SIG-M5 treated with dmso at 0.1 percent for 504 hours (cell line): ENCODE data around the gene TSC2.
"Not testable (repeated sequence)": the region's sequence is repeated elsewhere in the genome, so short reads cannot be mapped to it uniquely, and the experiment has no call there.

Experiments
- DNase-seq: peaks from one replicate; lab custom pipeline; 2025; ENCODE audit not compliant: unreplicated experiment; lab: John Stamatoyannopoulos, UW

TSC2 gene

GRCh38 chr16:2030036-2030435, 17.7 kb upstream of the TSC2 start:
- DNase-seq = no peak

- no peak for DNase-seq
These were observed 16.7 kb upstream of the TSC2 start for GRCh38 chr16:2031081-2031577.

GRCh38 chr16:2032285-2033056, 15.3 kb upstream of the TSC2 start:
- no peak for DNase-seq

DNA sequence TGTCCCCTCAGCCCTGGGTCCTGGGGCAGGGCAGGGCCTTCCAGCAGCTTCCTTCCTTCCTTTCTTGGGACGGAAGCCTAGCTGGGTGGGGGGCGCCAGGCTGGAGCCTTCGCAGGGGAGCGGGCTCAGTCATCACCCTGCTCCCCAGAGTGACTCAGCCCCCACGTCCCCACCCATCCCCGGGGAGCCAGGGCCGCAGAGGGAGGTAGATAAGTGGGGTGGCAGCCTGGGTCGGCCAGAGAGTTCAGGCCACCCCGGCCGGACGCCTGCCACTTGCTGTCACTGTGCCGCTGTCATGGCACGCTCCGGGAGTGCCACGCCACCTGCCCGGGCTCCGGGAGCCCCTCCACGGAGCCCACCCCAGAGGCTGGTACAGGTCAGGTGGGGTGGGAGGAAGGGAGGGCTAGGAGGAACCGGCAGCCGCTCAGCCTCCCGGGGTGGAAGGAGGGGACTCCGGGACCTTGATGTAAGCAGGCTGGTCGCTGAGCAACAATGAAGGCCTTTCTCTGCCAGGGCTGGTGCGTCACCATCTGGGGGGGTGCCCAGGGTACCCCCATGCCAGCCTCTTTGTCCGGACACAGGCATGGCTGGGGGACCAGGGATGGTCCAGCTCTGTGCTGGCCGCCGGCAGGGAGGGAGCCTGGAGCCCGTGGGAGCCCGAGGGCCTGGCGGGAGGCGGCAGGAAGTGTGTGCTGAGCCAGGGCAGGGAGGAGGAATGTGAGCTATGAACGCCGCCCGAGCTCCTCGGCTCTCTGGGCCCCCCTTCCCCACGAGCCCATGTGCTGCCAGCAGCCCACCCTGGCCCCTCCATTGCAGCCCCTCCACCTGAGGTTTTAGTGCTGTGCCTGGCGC, 14.5 kb upstream of the TSC2 start:
- no peak for DNase-seq

GRCh38 chr16:2033909-2034695, 13.7 kb upstream of the TSC2 start:
- DNase-seq = not testable (repeated sequence)

GRCh38 chr16:2034696-2035430, 12.9 kb upstream of the TSC2 start:
- DNase-seq = no peak

GRCh38 chr16:2035431-2036199, 12.2 kb upstream of the TSC2 start:
- DNase-seq = no peak

GRCh38 chr16:2036200-2036966, 11.4 kb upstream of the TSC2 start:
- DNase-seq = no peak

- DNase-seq = no peak
These were observed 10.7 kb upstream of the TSC2 start for GRCh38 chr16:2037115-2037514.

DNA sequence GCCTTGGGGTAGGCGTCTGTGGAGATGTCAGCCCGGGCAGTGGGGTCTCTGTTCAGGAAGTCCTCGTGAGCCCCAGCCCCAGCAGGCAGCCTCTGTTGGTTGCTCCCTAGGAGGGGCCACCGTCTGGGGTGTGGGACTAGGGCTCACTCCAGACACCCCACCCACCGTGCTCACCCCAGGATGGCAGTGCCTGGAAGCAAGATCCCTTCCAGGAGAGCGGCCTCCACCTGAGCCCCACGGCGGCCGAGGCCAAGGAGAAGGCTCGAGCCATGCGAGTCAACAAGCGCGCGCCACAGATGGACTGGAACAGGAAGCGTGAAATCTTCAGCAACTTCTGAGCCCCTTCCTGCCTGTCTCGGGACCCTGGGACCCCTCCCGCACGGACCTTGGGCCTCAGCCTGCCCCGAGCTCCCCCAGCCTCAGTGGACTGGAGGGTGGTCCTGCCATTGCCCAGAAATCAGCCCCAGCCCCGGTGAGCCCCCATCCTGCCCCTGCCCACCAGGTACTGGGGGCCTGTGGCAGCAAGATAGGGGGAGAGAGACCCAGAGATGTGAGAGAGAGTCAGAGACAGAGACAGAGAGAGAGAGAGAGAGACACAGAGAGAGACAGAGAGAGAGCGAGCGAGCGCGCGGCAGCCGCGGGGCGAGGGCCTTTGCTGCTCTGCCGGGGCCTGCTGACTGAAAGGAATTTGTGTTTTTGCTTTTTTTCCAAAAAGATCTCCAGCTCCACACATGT, 10.0 kb upstream of the TSC2 start:
- no peak for DNase-seq

- no peak for DNase-seq
These were observed 9.2 kb upstream of the TSC2 start for GRCh38 chr16:2038382-2039231.

- DNase-seq = peak; percentile 16
These were observed 8.3 kb upstream of the TSC2 start for GRCh38 chr16:2039274-2040031.

DNA sequence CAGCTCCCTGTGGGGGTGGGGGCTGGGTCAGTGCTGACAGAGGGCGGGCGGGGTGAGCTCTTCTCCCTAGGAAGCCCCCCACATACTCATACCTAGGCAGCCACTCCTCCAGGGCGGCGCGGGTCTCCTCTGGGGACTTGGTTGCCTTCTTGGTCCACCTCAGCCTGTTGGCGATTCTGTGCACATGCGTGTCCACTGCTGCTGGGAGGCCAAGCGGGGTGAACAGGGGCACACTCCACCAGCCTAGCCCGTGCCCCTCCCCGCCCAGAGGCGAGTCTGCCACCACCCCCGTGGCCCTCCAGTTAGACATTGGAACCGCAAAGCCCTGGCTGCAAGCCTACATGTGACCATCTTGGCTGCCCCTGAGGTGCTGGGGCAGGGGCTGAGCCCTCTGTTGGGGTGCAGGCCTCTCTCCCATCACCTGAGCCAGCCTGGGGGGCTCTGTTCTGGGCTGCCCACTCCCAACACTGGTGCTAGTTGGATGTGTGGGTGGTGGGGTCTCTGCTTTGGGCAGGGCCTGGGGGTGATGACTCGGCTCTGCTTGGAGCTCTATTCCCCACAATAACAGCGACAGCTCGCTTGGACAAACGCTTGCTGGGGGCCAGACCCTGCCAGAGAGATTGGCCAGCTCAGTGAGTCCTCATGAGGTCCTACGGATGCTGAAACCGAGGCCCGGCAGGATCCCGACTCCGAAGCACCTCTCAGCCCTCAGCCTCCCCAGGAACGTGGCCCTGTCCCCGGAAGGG, 7.6 kb upstream of the TSC2 start:
- DNase-seq = no peak

DNA sequence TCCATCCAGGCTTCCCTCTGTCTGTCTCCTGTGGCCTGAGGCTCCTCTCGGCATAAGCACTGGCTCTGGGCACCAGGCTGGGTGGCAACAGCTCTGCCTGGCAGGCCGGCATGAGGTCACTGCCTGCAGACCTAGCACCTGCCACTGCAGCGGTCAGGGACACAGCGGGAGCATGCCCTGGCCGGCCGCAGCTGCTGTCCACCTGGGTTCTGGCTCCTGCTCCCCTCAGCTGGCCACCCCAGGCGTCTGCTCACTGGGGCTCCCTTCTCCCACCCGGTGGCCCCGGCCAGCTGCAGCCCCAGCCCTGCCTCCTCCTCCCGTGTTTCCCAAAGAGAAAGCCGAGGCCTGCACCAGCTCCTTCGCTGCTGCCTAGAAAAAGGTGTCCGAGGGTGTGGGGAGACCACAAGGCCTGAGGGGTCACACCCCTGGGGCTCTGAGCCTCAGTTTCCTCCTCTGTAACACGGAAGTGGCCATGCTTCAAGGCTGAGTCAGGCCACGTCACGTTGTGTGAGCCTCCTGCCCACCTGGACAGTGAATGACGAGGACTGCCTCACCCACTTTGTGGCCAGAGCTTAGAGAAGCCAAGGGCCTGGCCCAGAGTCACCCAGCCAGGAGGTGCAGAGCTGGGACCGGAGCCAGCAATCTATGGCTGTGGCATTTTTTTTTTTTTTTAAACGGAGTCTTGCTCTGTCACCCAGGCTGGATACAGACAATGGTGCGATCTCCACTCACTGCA, 6.8 kb upstream of the TSC2 start:
- DNase-seq = no peak

DNA sequence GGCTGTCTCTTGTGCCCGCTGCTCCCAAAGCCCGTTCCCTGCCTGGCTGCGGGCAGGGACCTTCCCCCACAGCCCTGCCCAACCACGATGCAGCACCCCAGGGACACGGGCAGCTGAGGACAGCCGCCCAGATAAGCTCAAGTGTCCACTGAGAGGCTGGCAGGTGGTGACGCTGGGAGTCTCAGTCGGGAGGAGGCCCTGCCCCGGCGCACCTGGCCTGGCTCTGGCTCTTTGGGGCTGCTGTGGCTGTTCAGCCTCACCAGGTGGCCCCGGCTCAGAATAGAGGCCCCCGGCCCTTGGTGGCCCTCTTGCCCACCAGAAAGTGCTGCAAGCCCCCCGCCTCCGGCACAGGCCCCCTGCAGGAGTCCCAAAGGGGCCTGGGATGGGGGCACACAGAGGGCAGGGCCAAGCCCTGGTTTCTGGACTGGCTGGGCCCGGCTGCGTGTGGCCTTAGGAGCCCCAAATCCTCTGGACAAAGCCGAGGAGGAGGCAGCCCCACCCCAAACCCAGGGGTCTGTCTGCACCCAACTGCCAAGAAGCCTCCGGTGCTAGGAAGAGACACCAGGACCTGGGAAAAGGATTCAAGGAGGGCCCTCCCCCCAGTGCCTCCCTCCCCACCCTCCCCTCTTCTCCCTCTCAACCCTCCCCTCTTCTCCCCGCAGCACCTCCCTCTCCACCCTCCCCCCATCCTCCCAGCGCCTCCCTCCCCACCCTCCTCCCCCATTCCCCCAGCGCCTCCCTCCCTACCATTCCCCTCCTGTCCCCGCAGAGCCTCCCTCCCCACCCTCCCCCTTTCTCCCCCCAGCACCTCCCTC, 5.4 kb upstream of the TSC2 start:
- no peak for DNase-seq
